Uterus (tissue), 4 donors: ENCODE data around the gene MACROD1. TPM values are rescaled to one million over a fixed set of nuclear protein-coding genes. Genes with fewer than 3 reads are reported as not detected.

Experiments
- DNase-seq, 2 donors: peaks; one replicate each; pipeline ENCODE4 v3.0.0-alpha.2; 2019 to 2020
- H3K27ac ChIP-seq, 2 donors: fragments of 200-600 bp; sonication (generic); 1 replicate in 1 of 2; 2 replicates in 1 of 2; pipeline ENCODE4 v1.5.1; 2016 to 2018
- H3K27me3 ChIP-seq, 2 donors: fragments of 200-600 bp; sonication (generic); one replicate each; pipeline ENCODE4 v1.5.1; 2018 to 2019; ENCODE audit warnings: control low read depth in 1 of 2
- H3K36me3 ChIP-seq, 2 donors: fragments of 200-600 bp; sonication (generic); one replicate each; pipeline ENCODE4 v1.5.1; 2019; ENCODE audit warnings: control low read depth in 1 of 2
- H3K4me1 ChIP-seq, 2 donors: fragments of 200-600 bp; sonication (generic); one replicate each; pipeline ENCODE4 v1.5.1; 2018 to 2019; ENCODE audit warnings: control low read depth in 1 of 2
- H3K4me3 ChIP-seq, 2 donors: fragments of 200-600 bp; sonication (generic); 1 replicate in 1 of 2; 2 replicates in 1 of 2; pipeline ENCODE4 v1.5.1; 2018 to 2019; ENCODE audit warnings: mild to moderate bottlenecking in 1 of 2
- H3K9me3 ChIP-seq, 2 donors: fragments of 200-600 bp; sonication (generic); one replicate each; pipeline ENCODE4 v1.5.1; 2019; ENCODE audit warnings: control low read depth in 1 of 2
- POLR2A ChIP-seq, 2 donors: fragments of 450-650 bp; IDR thresholded peaks; one replicate each; pipeline ENCODE4 v1.6.1; 2016; ENCODE audit warnings: antibody characterized with exemption in 2 of 2, mild to moderate bottlenecking in 1 of 2, moderate library complexity in 1 of 2
- intact Hi-C: fragments of 100-400 bp; cut with DNase I; formaldehyde crosslinking; loops from one replicate; pipeline ENCODE4 v1.15.1; 2023; ENCODE audit warnings: low total_unique reads
- total RNA-seq, 4 donors: library from RNA; depleted of rRNA in 3 of 4; stranded (reverse); fragments of >200 nt in 3 of 4; gene quantifications; one replicate each; pipeline versions ENCODE4 v1.1.0 to v1.2.4, GENCODE V29; 2014 to 2023
- TF ChIP-seq, protein P1 (sequence below), 4 experiments: fragments of 200-600 bp in 2 of 4; fragments of 450-650 bp in 2 of 4; sonication (generic) in 2 of 4; IDR thresholded peaks; one replicate each; pipeline ENCODE4 v1.5.1; 2016 to 2019; ENCODE audit warnings: antibody characterized with exemption in 4 of 4, mild to moderate bottlenecking in 2 of 4, moderate library complexity in 1 of 4
- donor health status: DM: yes; HTN: yes; CAD: no.

Gene MACROD1
- total RNA-seq, 4 donors from 2014 or later: 1.8 to 27.1 (median 6.6) TPM

DNA sequence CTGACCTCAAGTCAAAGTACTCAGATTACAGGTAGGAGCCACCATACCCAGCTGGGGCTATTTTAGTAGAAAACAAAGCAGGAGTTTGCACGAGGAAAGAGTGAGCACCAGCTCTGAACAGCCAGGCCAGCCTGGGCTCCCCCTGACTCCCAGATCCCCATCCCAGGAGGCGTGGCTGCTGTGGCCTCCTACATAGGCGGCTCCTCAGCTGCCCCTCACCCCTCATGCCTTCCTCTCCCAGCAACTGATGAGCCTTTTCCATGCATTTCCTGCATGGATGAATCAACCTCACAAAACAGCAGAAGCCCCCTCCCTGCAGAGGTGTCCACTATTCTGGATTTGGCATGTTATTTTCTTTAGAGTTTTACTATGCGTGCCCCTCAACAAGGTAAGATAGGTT is 140.7 kb downstream of the MACROD1 start:
- Histone ChIP-seq H3K36me3 (no peaks in the 10 kb centered on the region), H3K27me3 (no peaks in the 10 kb centered on the region), H3K4me1 (no peaks in the 10 kb centered on the region), H3K4me3 (no peak overlapping the region), H3K9me3 (no peaks in the 10 kb centered on the region), H3K27ac (no peak overlapping the region)
- no peak for DNase-seq
- TF ChIP-seq POLR2A (IDR thresholded peaks at IDR 0.05): no peak
- intact Hi-C loops: no loop called here

DNA sequence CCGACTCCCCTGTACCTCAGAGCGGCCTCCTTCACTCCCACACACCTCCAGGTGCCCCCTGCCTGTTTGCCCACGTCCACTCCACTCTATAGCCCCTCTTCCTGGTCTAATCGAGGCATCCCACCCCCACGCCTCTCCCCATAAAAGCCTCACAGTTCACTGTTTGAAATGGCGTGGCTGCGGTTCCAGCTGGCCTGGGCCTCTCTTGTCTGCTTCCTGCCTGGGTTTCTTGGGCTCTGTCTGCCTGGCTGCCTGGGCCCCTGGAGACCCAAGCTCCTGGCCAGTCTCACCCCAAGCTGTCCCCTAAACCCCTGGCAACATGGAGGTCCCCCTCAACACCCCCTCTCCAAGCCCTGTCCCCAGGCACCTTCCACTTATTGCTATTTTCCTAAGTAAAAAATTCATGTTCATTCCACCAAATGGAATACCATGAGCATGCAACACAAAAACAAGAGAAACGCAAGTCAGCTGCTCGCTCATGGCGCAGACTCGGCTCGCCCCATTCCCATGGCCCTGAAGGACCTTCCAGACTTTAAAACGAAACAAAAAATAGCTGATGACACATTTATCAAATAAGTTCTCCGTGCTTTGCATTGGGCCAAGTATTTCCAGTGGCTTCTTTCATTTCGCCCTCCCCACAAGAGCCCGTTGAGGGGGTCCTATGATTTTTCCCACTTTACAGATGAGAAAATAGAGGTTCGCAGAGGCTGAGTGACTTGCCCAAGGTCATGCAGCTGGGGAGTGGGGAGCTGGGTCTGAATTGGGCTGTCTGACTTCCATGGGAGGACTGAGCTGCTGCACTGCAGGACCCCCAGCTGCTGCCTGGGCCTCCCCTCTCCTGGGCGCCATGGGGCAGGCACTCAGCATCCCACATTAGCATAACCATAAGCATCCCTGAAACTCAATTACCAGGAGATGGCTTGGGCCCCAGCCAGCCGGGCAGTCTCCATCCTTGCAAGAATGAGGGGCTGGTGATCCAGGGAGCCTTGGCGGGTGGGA is 141.9 kb downstream of the MACROD1 start:
- intact Hi-C loops: no loop called here
- DNase-seq: no peak
- Histone ChIP-seq H3K27me3 (no peaks in the 10 kb centered on the region), H3K4me3 (no peak overlapping the region), H3K27ac (no peak overlapping the region), H3K36me3 (no peaks in the 10 kb centered on the region), H3K4me1 (no peaks in the 10 kb centered on the region), H3K9me3 (no peaks in the 10 kb centered on the region)
- no peak for TF ChIP-seq POLR2A (IDR thresholded peaks at IDR 0.05)
- TF ChIP-seq, protein P1, sequence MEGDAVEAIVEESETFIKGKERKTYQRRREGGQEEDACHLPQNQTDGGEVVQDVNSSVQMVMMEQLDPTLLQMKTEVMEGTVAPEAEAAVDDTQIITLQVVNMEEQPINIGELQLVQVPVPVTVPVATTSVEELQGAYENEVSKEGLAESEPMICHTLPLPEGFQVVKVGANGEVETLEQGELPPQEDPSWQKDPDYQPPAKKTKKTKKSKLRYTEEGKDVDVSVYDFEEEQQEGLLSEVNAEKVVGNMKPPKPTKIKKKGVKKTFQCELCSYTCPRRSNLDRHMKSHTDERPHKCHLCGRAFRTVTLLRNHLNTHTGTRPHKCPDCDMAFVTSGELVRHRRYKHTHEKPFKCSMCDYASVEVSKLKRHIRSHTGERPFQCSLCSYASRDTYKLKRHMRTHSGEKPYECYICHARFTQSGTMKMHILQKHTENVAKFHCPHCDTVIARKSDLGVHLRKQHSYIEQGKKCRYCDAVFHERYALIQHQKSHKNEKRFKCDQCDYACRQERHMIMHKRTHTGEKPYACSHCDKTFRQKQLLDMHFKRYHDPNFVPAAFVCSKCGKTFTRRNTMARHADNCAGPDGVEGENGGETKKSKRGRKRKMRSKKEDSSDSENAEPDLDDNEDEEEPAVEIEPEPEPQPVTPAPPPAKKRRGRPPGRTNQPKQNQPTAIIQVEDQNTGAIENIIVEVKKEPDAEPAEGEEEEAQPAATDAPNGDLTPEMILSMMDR (IDR thresholded peaks at IDR 0.05): no peak

DNA sequence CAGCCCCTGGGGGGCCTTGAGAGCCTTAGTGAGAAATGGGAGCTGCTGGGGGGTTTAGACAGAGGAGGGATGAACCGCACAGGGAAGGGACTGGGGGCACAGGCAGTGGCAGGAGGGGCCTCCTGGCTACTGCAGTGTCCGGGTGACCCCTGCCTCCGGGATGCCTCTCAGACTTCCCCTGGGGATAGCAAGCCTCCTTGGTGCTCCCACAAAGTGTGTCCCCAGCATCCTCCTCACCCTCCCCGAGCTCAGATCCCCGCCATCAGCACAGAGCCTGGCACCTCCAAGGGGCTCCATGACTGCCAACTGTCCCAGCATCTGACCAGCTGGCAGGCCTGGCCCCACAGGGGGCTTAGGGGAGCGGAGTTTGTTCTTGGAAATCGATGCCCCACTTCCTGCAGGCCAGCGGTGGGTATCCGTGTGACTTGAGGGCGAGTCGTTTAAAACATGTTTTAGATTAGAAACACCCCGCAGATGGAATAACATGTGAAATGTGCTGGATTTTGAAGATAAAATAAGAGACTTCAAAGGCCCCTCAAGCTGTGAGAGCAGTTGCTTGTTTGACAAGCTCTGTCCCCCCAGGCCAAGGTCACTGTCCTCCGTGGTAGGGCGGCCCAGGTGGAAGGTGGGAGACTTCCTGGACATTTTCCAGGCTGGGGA is 143.7 kb downstream of the MACROD1 start:
- no peak for DNase-seq
- Histone ChIP-seq H3K4me1 (no peaks in the 10 kb centered on the region), H3K4me3 (no peak overlapping the region), H3K9me3 (no peaks in the 10 kb centered on the region), H3K27me3 (no peaks in the 10 kb centered on the region), H3K36me3 (no peaks in the 10 kb centered on the region), H3K27ac (no peak overlapping the region)
- intact Hi-C loops: no loop called here
- TF ChIP-seq POLR2A (IDR thresholded peaks at IDR 0.05): no peak
- TF ChIP-seq, protein P1 (IDR thresholded peaks at IDR 0.05): no peak

DNA sequence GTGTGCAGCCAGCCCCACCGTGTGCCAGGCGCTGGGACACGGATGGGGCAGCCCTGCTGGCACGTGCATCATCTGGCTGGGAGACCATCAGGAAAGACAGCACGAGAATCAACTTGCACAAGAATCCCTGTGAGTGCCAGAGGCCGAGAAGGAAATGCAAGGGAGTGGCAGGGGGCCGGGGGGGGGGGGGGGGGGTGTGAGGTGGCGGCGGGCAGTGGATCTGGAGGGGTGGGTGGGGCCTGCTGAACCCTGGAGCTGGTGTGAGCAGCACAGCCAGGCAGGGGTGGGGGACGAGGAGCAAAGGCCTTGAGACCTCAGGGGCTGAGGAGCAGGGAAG is 144.2 kb downstream of the MACROD1 start:
- Histone ChIP-seq H3K9me3 (no peaks in the 10 kb centered on the region), H3K27me3 (no peaks in the 10 kb centered on the region), H3K36me3 (no peaks in the 10 kb centered on the region), H3K4me3 (no peak overlapping the region), H3K4me1 (no peaks in the 10 kb centered on the region), H3K27ac (no peak overlapping the region)
- no peak for DNase-seq
- intact Hi-C loops: no loop called here
- TF ChIP-seq, protein P1 (IDR thresholded peaks at IDR 0.05): no peak
- no peak for TF ChIP-seq POLR2A (IDR thresholded peaks at IDR 0.05)

DNA sequence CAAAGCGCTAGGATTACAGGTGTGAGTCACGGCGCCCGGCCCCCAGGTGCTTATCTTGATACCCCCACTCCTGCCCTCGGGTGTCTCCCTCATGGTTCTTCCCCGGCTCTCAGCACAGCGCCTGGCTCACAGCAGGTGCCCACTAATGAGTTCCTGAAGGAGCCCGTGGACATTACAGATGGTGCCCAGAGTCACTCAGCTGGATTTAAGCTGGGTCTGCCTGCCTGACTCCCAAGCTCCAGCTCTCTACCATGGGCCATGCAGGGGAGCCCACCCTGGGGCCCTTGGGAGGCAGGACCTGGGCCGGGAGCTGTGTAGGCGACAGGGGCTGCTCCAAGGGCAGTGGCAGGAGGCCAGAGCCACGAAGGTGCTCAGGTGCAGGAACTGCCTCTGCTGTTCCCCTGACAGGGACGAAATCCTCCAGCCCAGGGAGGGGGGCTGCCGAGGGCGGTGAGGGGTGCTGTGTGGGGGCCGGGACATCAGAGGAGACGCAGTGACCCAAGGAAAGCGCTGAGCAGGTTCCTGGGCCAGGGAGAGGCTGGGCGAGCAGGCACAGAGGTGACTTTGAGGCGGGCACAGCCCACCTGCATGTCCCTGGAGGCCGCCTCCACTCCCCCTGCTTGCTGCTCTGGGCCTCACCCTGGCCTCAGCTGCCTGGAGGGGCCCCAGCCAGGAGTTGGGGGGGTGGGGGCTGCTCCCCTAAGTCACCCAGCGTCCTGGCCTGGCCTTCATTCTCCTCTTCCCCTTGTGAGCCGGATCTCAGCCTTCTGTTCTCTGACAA is 144.7 kb downstream of the MACROD1 start:
- no peak for DNase-seq
- intact Hi-C loops: no loop called here
- Histone ChIP-seq H3K9me3 (no peaks in the 10 kb centered on the region), H3K4me3 (no peak overlapping the region), H3K27me3 (no peaks in the 10 kb centered on the region), H3K27ac (no peak overlapping the region), H3K36me3 (no peaks in the 10 kb centered on the region), H3K4me1 (no peaks in the 10 kb centered on the region)
- TF ChIP-seq, protein P1 (IDR thresholded peaks at IDR 0.05): no peak
- no peak for TF ChIP-seq POLR2A (IDR thresholded peaks at IDR 0.05)
